GM10847 (cell line): Measurements from ENCODE around the gene SCARF1.

Experiments used
- POLR2A ChIP-seq: IDR thresholded peaks from 2 replicates; pipeline ENCODE4 v1.6.1; 2011; ENCODE audit not compliant: insufficient read length; ENCODE audit errors: extremely low read depth

The SCARF1 gene

GRCh38 chr17:1649844-1650501 lies 4.4 kb upstream of the SCARF1 start, which contains the start of gene RILP:
Gene RILP (minus strand): TSS chr17:1649866. CDS start chr17:1649804, 62 bp downstream.
- TF ChIP-seq POLR2A: no peak

DNA sequence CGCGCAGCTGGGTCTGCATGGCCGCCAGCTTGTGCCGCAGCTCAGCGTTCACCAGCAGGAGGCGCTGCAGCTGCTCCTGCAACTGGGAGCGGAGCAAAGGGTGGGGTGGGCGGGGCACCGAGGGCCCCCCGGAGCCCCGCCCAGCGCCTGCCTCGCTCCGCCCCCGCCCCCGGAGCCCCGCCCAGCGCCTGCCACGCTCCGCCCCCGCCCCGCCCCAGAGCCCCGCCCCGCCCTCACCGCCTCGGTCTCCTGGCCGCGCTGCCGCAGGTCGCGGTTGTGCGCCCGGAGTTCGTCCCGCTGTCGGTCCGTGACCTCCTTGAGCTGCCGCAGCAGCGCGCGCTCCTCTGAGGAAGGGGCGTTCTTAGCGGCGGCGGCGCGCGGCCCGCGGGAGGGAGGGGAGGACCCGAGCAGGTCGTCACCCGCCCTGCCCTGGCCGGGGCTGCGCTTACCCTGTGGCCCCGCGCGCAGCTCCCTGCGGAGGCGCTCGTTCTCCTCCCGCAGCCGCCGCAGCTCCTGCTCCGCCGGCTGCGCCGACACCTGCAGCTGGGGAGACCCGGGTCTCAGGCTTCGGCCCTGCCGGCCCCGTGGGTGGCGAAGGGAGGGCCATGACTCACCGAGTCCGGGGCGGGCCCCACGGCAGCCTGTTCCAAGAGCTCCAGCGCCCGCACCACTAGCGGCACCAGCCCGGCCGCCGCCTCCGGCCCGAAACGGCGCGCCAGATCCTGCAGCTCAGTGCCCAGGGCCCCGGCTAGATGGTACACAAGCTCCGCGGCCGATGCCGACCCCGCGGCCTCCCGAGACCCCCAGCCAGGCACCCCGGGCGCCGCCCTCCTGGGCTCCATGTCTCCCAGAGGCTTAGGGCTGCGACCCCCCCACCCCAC lies 3.7 kb upstream of the SCARF1 start:
- TF ChIP-seq POLR2A: no peak

DNA sequence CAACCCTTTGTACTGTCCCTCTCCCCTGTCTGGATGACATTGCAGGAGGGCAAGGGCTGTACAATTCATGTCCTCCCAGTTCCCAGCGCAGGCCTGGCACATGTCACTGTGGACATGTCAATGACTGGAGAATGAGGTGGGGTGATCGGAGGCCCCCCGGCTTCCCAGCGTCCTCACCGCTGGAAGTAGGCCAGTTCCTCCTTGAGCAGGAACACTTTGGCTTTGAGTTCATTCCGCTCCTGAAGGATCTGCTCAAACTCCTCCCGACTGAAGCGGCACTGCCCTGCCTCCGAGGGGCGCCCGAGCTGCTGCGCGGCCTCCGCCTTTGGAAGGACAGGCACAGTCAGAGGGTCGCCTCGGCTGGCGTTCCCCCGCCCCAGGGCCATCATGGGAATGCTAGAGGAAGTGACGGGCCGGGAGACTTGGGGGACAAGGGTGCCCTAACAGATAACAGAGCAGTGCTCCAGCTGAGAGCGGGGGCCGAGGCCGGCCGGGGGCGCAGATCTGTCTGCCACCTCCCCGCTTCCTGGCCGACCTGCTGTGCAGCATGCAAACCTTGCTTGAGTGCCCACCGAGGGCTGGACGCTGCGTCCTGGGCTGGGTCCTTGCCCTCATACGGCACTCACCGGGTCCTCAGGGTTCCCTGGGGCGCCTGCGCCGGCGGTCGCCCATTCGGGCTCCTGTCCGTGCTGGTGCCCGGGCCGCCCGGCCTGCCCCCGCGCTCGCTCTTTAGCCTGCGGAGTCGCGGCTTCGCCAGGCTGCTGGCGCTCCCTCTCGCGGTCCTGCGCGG lies 2.8 kb upstream of the SCARF1 start:
- no peak for TF ChIP-seq POLR2A

GRCh38 chr17:1647802-1648171 lies 2.3 kb upstream of the SCARF1 start:
- no peak for TF ChIP-seq POLR2A

- no peak for TF ChIP-seq POLR2A
These were observed 805 bp upstream of the SCARF1 start for GRCh38 chr17:1646199-1646875.

DNA sequence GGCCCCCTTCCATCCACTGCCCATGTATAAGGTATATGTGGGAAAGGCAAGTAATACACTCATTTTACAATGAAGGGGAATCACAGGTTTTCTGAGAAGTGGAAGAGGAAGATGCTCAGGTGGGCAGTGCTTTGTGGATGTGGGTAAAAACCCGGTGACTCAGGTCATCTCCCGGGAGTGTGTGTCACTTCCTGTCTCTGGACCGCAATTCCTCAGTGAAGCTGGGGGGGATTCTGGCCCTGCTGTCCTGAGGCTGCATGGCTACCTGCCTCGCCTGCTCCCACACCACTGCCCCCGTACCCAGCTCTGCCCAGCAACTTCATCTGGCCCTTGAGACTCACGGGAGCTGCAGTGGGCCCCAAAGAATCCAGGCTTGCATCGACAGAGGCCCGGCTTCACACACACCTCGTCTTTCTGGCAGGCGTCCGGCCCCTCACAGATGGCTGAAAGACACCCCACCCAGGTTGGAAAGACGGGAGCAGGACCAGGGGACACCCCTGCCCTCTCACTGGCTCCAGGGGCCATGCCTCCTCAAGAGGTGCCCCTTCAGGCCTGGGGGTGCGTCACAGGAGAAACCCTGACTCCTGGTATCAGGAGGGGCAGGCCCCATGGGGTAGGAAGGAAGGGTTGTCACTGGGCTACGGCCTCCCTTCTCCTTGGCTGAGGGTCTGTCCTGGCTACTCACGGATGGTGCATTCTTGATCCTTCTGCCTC lies 882 bp downstream of the SCARF1 start:
- peak; percentile 18 for TF ChIP-seq POLR2A

- TF ChIP-seq POLR2A: no peak
These were observed 1.5 kb downstream of the SCARF1 start for GRCh38 chr17:1643999-1644492.

GRCh38 chr17:1643293-1643998 lies 2.1 kb downstream of the SCARF1 start:
- TF ChIP-seq POLR2A: no peak

- no peak for TF ChIP-seq POLR2A
These were observed 4.5 kb downstream of the SCARF1 start for GRCh38 chr17:1641065-1641403.

DNA sequence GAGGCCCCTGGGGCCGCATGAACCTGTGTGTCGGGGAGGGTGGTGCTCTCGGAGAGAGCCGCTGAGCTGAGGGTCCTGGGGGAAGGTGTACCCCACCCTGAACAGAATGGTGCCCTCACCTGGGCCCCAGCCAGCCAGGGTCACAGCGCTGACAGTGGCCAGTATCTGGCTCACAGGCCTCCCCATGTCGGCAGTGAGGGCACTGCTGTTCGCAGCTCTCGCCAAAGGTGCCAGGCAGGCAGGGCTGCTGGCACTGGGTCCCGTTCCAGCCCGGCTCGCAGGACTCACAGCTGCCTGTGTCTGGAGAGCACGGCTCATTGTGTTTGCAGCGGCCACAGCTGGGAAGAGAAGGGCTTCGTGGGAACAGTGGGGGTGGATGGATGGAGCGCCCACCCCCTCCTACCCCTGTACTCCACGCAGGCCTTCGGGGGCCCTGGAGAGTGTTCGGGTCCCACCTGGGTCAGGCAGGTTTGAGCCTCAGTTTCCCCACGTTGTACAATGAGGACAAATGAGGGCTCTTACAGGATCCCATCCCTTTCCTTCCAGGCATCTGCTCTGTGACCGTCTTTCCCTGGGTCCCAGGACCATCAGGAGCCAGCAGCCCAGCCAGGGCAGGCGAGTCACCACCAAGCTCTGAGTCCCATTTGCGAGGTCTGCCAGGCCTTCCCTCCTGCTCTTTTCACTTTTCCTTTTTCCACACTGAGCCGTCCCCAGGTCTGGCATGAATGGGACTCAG lies 5.0 kb downstream of the SCARF1 start:
- no peak for TF ChIP-seq POLR2A

- TF ChIP-seq POLR2A: no peak
These were observed 5.9 kb downstream of the SCARF1 start for GRCh38 chr17:1639549-1640180.

GRCh38 chr17:1638624-1639300 lies 6.8 kb downstream of the SCARF1 start:
- no peak for TF ChIP-seq POLR2A
